ENCODE measurements around the gene CCDC187.

The CCDC187 gene

DNA sequence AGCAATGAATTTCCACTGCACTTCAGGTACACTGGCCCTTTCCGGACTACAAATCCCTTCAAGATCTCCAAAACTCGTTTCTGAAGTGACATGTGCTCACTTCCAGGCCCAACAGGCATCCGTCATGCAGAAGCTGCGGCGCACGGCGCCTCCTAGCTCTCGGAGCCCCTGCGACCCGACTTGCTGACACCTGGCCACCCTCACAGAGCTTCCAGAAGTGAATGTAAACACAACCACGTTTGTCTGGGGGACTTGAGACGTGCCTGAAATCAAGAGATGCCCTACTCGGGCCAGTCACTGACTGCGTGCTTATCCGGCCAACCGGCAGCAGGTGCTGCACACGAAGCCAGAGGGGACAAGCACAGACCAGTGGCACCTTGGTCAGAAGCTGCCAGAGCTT lies 94.1 kb downstream of the CCDC187 start:
- Histone ChIP-seq H3K9me3 (no peaks in the 10 kb centered on the region), H3K27me3 (peaks cover 4 to 11% of the 10 kb centered on the region in 2 donors), H3K4me1 (peaks cover 0 to 7% (median 0%) of the 10 kb centered on the region in 4 donors), H3K4me3 (no peak overlapping the region), H3K27ac (no peak overlapping the region), H3K36me3 (peaks cover 18 to 63% (median 49%) of the 10 kb centered on the region in 3 donors)
- no peak for DNase-seq
- intact Hi-C loops (cut with DNase I; ENCODE audit: low total_unique reads), result no loop called here
- TF ChIP-seq, protein P1, sequence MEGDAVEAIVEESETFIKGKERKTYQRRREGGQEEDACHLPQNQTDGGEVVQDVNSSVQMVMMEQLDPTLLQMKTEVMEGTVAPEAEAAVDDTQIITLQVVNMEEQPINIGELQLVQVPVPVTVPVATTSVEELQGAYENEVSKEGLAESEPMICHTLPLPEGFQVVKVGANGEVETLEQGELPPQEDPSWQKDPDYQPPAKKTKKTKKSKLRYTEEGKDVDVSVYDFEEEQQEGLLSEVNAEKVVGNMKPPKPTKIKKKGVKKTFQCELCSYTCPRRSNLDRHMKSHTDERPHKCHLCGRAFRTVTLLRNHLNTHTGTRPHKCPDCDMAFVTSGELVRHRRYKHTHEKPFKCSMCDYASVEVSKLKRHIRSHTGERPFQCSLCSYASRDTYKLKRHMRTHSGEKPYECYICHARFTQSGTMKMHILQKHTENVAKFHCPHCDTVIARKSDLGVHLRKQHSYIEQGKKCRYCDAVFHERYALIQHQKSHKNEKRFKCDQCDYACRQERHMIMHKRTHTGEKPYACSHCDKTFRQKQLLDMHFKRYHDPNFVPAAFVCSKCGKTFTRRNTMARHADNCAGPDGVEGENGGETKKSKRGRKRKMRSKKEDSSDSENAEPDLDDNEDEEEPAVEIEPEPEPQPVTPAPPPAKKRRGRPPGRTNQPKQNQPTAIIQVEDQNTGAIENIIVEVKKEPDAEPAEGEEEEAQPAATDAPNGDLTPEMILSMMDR (IDR thresholded peaks at IDR 0.05), result no peak

DNA sequence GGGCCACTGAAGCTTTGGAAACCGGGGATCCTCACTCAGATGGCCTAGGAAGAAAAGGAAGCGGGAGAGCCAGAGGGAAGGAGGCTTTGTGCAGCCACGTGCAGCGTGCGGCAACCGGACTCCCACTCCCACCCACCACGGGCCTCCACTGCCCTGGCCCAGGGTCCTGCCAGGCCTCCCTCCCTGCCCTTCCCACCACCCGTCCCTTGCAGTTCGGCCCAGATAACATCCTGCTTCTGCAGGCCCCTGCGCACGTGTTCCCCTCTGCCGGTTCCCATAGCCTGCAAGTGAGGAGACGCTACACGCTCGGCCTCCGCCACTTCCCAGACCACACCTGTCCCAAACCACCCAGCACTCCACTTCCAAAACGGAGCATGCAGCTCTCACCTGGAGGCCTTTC lies 94.7 kb downstream of the CCDC187 start:
- H3K36me3 ChIP-seq, result peaks cover 13 to 58% (median 44%) of the 10 kb centered on the region in 3 donors
- no peak for DNase-seq
- peaks cover 4 to 17% of the 10 kb centered on the region in 2 donors for H3K27me3 ChIP-seq
- no peaks in the 10 kb centered on the region for H3K9me3 ChIP-seq
- H3K4me3 ChIP-seq, result no peak overlapping the region
- intact Hi-C loops (cut with DNase I; ENCODE audit: low total_unique reads), result no loop called here
- H3K4me1 ChIP-seq, result peaks cover 0 to 11% (median 0%) of the 10 kb centered on the region in 4 donors
- no peak overlapping the region for H3K27ac ChIP-seq
- TF ChIP-seq, protein P1 (IDR thresholded peaks at IDR 0.05), result no peak

DNA sequence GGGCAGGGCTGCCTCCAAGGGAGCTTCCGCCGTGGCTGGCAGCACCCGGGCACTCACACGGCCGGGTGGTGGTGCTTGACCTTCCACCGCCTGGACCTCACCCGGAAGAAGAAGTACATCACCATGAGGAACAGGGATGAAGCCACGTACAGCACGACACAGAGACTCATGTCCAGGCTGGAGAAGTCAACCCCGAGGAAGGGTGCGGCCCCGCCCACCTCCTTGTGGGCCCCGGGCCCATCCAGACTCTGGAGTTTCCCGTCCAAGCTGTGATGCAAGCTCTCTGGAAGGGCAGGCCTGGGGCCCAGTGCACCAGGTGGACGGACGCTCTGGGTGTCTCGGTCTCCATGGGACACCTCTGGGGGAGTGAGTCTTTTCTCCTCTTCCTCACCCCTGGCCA lies 95.2 kb downstream of the CCDC187 start:
- peaks cover 4 to 23% of the 10 kb centered on the region in 2 donors for H3K27me3 ChIP-seq
- no peaks in the 10 kb centered on the region for H3K9me3 ChIP-seq
- TF ChIP-seq, protein P1 (IDR thresholded peaks at IDR 0.05), result no peak
- no peak for DNase-seq
- H3K36me3 ChIP-seq, result peaks cover 7 to 52% (median 38%) of the 10 kb centered on the region in 3 donors
- H3K27ac ChIP-seq, result no peak overlapping the region
- no peak overlapping the region for H3K4me3 ChIP-seq
- intact Hi-C loops (cut with DNase I; ENCODE audit: low total_unique reads), result no loop called here
- peaks cover 0 to 11% (median 0%) of the 10 kb centered on the region in 4 donors for H3K4me1 ChIP-seq

DNA sequence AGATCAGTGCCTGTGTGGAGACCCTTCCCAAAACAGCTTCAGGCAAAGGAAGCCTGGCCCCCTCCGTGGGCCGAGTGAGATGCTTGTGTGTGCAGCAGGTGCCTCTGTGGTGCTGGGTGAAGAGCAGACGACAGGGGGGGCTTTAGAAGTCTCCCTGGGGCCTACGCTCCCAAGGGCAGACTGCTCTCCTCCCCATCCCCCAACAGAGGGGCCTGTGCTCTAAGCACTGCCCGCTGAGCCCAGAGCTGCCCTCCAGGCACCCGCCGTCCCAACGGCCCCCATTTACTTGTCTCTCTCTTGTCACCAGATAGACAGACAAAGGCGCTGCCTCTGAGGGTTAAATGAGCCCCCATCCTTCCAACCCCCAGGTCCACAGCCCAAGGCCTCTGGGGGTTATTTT lies 96.3 kb downstream of the CCDC187 start:
- DNase-seq, result no peak
- intact Hi-C loops (cut with DNase I; ENCODE audit: low total_unique reads), result no loop called here

DNA sequence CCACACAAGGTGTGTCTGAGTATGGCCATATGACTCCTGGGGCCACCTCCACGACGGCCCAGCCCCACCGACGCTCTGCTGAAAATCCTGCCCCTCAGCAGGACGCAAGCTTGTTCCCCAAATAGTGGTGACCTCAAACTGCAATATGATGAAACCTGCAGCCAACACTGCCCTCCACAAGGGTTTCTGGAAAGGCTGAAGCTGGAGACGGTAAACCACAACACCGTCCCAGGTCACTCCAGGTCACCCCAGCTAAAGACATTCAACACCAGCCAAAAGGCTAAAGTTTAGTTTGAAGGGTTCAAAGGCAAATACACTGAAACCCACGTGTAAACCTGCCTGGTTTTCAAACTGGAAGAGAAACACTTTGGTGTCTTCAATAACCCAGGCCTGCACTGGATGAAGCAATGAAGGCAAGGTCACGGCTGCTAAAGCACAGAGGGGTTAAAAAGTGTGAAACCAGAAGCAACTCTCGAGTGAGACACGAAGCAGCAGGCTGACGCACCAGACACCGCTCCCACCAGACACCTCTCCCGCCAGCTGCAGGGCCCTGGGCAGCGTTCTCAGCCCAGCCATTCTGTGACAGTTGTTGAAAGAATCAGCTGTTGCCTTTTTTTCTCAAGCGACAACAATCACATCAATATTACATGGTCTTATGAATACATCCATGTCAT lies 97.2 kb downstream of the CCDC187 start:
- TF ChIP-seq, protein P1 (IDR thresholded peaks at IDR 0.05), result no peak
- intact Hi-C loops (cut with DNase I; ENCODE audit: low total_unique reads), result no loop called here
- no peaks in the 10 kb centered on the region for H3K9me3 ChIP-seq
- H3K4me1 ChIP-seq, result peaks cover 0 to 13% (median 0%) of the 10 kb centered on the region in 4 donors
- no peak overlapping the region for H3K4me3 ChIP-seq
- no peak for DNase-seq
- peaks cover 4 to 42% of the 10 kb centered on the region in 2 donors for H3K27me3 ChIP-seq
- peaks cover 0 to 42% (median 25%) of the 10 kb centered on the region in 3 donors for H3K36me3 ChIP-seq
- no peak overlapping the region for H3K27ac ChIP-seq

More for the DNA sequence above, 96.3 kb downstream of the CCDC187 start:
- no peak overlapping the region for H3K27ac ChIP-seq
- peaks cover 0 to 47% (median 31%) of the 10 kb centered on the region in 3 donors for H3K36me3 ChIP-seq
- peaks cover 4 to 33% of the 10 kb centered on the region in 2 donors for H3K27me3 ChIP-seq
- peaks cover 0 to 11% (median 0%) of the 10 kb centered on the region in 4 donors for H3K4me1 ChIP-seq
- TF ChIP-seq, protein P1 (IDR thresholded peaks at IDR 0.05), result no peak
- H3K9me3 ChIP-seq, result no peaks in the 10 kb centered on the region
- H3K4me3 ChIP-seq, result no peak overlapping the region
